Measurements from ENCODE around the gene IL27RA.

GRCh38 chr19:14102756-14103155 is 71.2 kb downstream of the IL27RA start:
- TF ChIP-seq CTCF (IDR thresholded peaks at IDR 0.05), result no peak
- TF ChIP-seq POLR2A (IDR thresholded peaks at IDR 0.05), result no peak

Data from uterus (tissue), 2 donors.